Embryonic facial prominence (tissue), 1 donor: ENCODE results near the gene SH3BGRL.
"Not testable (repeated sequence)": the region's sequence is repeated elsewhere in the genome, so short reads cannot be mapped to it uniquely, and the experiment has no call there.

Source experiments
- DNase-seq: peaks from one replicate; pipeline ENCODE4 v3.0.0-alpha.2; 2016; ENCODE audit errors: extremely low spot score

The SH3BGRL gene

GRCh38 chrX:81259714-81260395, 58.0 kb downstream of the SH3BGRL start:
- DNase-seq, result no peak

DNA sequence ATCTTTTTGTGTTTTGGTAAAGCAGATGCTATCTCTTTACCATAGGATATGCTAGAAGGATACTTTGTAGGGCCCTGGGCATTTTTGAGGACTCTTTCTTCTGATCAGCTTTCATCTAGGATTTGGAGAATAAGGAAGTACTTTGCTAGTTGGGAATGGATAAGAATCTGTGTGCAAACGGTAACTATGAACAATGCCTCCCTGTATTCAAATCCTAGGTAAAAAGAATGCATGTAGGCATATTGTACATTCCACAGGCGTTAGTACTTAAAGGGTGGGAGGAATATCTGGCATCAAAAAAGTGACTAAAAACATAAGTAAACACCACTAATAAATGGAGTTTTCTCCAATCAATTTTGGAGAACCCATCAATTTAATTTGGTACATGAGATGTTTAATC, 59.7 kb downstream of the SH3BGRL start:
- DNase-seq, result no peak

GRCh38 chrX:81263059-81263458, 61.2 kb downstream of the SH3BGRL start:
- DNase-seq, result no peak

DNA sequence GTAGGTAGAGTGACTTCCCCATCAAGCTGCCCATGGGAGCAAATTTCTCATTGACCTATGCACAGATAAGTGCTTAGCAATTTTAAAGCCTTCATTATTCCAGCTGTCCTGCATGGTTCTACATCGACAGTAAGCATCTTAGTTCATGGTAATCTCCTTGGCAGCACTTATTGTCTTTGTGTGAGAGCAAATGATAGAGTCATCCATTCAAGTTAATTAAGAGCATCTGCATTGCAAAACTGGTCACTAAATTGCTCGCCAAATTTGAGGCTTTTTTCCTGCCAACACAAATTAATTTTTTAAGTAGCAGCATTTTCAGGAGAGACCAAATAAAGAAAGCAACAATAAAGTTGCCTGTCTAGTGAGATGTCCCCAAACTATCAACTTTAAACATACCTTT, 76.7 kb downstream of the SH3BGRL start:
- no peak for DNase-seq

GRCh38 chrX:81280148-81280547, 78.2 kb downstream of the SH3BGRL start:
- no peak for DNase-seq

- DNase-seq, result no peak
Measured at GRCh38 chrX:81286075-81286474, 84.2 kb downstream of the SH3BGRL start.

- no peak for DNase-seq
Measured at GRCh38 chrX:81286608-81287007, 84.7 kb downstream of the SH3BGRL start.

- DNase-seq, result no peak
Measured at GRCh38 chrX:81291996-81292395, 90.1 kb downstream of the SH3BGRL start.

DNA sequence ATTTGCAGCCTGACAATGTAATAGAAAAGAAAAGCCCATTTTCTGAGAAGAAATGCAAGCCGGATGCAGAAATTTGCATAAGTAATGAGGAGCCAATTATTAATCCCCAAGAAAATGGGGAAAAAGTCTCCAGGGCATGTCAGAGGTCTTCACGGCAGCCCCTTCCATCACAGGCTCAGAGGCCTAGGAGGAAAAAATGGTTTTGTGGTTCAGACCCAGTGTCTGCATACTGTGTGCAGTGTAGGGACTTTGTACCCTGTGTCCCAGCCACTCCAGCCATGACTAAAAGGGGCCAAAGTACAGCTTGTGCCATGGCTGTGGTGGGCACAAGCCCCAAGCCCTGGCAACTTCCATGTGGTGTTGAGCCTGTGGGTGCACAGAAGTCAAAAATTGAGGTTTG, 92.2 kb downstream of the SH3BGRL start:
- no peak for DNase-seq

DNA sequence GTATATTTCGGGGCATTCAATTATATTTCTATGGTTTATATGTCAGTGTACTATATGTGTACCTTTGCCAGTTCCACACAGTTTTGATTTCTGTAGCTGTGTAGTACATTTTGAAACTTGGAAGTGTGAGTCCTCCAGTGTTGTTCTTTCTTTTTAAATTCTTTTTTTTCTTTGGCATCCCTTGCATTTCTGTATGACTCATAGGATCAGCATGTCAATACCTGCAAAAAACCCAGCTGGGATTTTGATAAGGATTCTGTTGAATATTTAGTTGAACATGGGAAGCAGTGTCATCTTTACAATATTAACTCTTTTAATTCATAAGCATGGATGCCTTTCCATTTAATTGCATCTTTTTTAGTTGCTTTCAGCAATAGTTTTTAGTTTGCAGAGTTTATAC, 100.0 kb downstream of the SH3BGRL start:
- no peak for DNase-seq

DNA sequence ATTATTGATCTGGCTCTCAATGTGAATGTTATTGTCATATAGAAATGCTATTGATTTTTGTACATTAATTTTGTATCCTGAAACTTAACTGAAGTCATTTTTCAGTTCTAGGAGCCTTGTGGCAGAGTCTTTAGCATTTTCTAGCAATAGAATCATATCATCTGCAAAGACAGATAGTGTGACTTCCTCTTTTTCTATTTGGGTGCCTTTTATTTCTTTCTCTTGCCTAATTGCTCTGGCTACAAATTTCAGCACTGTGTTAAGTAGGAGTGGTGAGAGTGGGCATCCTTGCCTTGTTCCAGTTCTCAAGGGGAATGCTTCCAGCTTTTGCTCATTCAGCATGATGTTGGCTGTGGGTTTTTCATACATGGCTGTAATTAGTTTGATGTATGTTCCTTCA, 102.7 kb downstream of the SH3BGRL start:
- no peak for DNase-seq

- no peak for DNase-seq
Measured at GRCh38 chrX:81305240-81305639, 103.3 kb downstream of the SH3BGRL start.

DNA sequence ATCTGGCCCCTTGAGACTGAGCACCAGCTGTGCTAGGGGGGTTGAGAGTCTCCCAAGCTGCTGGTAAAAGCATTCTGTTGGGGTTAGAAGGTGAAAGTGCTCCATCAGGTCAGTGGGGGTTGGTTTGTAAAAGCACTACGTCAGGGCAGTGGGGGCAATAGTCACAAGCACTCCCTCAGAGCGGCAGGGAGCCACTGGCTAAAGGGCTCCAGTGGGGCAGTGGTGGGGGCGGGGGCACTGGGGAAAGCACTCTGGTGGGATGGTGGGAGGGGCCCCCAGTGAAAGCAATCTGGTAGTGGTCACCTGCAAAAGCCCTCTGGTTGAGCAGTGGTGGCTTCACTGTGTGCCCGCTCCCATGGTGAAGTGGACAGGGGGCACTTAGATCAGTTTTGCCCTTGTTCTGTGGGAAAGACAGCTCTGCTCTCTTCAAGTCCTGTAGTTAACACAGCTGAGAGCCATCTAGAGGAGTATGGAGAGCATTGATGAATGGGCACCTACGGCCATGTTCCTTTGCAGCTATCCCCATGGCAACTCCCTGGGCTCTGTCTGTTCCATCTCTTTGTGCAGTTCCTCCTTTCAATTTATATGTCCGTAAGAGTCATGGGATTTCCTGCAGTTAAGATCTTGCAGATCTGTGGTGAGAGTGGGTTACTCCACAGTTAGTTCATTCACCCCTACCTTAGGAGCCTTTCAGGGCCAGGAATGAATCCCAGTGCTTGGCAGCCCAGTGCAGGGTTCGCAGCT, 106.4 kb downstream of the SH3BGRL start:
- no peak for DNase-seq

- DNase-seq, result no peak
Measured at GRCh38 chrX:81316163-81316562, 114.3 kb downstream of the SH3BGRL start.

DNA sequence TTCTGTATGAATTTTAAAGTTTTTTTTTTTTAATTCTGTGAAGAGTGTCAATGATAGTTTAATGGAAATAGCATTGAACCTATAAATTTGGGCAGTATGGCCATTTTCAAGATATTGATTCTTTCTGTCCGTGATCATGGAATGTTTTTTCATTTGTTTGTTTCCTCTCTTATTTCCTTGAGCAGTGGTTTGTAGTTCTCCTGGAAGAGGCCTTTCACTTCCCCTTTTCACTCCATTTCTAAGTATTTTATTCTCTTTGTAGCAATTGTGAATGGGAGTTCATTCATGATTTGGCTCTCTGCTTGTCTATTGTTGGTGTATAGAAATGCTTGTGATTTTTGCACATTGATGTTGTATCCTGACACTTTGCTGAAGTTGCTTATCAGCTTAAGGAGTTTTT, 129.8 kb downstream of the SH3BGRL start:
- not testable (repeated sequence) for DNase-seq

DNA sequence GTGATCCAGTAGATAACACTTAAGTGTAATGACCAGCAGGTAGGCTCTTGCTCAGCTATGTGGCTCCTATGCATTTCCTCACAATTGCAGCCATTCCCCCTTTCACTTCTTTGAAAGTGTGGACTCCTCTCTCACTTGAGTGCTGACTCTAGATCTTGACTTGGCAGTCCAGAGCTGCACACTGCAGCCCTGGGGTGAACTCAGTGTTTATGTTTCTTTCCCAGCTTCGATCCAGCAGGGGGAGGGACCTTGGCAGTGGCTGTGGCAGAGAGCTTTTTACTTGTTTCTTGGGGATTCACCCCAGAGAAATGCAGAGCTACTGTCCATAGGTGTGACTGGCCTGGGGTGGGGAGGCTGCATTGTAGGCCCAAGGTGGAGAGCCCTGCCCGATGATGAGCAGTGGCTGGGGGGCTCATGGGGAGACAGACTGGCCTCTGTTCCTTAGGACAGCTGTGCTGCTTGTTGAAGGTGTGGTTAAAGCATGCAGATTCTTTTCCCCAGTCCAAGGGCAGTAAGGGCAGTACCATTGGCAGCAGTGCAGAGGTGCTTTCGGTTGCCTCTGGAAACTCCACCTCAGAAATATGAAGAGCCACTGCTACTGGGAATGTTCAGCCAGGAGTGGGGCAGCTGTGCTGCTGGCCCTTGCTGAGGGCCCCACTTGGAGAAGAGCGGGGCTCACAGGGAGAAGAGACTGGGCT, 134.7 kb downstream of the SH3BGRL start:
- no peak for DNase-seq

- DNase-seq, result no peak
Measured at GRCh38 chrX:81337805-81338204, 135.9 kb downstream of the SH3BGRL start.

DNA sequence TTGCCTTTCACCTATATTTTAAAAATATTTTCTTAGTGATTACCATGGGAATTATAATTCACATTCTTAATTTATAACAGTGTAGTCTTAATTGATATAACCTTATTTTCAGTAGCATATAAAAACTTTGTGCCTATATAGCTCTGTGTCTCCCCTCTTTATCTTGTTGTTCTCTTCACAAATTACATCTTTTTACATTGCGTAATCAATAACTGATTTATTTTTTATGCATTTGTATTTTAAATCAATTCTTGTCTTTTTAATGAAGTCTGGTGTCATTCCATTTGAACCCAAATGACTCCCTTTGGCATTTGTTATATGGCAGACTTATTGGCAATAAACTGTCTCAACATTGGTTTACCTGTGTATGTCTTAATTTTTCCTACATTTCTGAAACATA, 137.0 kb downstream of the SH3BGRL start:
- DNase-seq, result no peak

GRCh38 chrX:81345296-81345695, 143.4 kb downstream of the SH3BGRL start:
- DNase-seq, result not testable (repeated sequence)
